HG03469 (cell line): Measurements from ENCODE around the gene RAB20.

ENCODE experiments used
- ATAC-seq: cut with Tn5 transposase; IDR thresholded peaks from one replicate; pipeline ENCODE4 v1.9.1; 2021; ENCODE audit warnings: mild to moderate bottlenecking, moderate library complexity, moderate number of reproducible peaks; ENCODE audit not compliant: unreplicated experiment

The RAB20 gene

DNA sequence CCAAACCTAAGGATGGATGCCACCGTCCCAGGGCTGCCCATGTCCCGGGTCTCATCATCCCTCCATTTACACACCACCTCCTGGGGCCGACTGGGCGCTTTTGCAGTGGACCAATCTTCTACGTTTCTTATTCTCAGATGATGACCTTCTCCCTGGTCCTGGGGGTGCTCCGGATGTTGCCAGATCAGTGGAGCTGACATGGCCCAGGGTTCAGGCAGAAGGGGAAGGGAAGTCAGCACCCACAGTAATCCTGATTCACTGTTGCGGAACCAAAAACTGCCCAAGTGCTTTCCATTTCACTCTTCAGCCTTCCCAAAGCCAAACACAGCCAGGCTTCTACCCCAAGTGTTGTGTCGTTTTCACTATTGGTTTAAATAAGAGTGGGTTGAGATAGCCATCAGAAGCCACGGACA lies 29.8 kb downstream of the RAB20 start:
- no peak for ATAC-seq

DNA sequence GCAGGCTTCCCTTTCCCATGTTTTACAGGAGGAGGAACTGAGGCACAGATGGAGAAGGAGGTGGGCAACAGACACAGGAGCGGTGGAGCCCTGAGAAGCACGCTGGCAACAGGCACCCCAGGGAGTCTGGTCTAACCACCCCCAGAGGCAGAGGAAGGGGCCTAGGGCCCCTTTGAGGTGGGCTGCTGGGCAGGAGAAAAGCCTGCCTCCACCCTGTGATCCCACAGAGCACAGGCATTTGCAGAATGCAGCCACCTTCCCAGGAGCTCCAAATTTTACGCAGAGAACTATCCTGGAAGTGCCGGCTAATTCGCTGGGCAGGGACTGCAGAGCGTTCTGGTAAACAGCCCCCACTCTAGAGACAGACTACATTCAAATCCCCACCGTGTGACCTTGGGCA lies 30.4 kb downstream of the RAB20 start:
- no peak for ATAC-seq

DNA sequence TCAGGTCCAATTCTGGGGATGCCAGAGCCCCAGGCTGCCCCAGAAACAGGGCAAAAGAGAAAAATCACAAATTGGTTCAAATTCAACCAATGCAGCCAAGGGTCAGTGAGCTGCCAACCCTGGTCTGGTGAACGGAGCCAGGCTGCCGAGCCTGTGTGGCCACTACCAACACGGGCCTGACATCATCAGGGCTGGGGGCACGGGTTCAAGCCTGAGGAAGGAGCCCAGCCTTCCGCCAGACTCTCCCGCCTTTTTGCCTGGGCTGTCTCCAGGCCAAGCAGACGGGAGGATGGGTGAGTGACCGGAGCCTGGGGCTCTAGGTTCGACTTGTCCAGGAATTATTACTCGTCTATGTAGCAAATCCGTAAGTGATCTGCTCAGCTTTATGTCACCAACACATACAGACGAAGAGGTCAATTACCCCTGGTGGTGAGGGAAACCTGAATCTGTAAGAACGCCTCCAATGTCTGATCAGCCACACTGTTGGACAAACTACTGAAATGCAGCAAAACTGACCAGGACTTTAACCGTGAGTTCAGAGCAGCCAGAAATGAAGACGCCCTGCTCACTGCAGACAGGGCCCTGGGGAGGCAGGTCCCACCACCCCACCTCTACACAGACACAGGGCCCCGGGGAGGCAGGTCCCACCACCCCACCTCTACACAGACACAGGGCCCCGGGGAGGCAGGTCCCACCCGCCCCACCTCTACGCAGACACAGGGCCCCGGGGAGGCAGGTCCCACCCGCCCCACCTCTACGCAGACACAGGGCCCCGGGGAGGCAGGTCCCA lies 31.8 kb downstream of the RAB20 start:
- no peak for ATAC-seq

DNA sequence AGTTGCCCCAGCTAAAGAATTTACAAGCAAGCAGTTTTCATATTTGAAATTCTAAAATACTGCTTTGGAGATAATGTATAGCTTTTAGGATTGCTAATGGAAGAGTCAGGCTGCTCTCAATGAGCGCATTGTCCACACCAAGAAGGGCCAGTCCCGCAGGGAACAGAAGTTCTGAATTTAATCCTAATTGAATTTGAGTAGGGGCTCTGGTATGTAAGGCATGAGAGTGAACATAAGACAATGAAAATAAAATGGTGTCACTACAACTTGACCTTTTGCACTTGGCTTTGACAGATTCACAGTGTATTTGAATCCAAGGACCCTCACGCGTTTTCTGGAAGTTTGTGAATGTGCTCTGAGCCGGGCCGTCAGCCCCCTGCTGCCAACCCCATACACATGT lies 32.6 kb downstream of the RAB20 start:
- ATAC-seq, result no peak

DNA sequence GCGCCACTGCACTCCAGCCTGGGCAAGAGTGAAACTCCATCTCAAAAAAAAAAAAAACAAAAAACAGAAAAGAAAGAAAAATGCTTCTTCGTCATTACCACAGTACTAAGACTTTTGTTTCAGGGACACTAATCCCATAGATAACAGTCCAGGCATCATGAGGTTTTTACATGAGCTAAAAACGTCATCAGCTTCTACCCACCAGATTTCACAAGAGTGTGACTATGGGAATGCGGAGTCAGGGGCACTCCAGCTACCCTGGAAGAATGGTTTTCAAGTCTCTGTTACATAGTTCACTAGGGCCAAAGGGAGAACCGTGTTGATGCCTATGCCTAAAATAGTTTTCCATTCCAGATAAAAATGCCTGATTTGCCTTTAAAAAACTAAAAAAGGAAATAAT lies 33.2 kb downstream of the RAB20 start:
- ATAC-seq, result no peak

DNA sequence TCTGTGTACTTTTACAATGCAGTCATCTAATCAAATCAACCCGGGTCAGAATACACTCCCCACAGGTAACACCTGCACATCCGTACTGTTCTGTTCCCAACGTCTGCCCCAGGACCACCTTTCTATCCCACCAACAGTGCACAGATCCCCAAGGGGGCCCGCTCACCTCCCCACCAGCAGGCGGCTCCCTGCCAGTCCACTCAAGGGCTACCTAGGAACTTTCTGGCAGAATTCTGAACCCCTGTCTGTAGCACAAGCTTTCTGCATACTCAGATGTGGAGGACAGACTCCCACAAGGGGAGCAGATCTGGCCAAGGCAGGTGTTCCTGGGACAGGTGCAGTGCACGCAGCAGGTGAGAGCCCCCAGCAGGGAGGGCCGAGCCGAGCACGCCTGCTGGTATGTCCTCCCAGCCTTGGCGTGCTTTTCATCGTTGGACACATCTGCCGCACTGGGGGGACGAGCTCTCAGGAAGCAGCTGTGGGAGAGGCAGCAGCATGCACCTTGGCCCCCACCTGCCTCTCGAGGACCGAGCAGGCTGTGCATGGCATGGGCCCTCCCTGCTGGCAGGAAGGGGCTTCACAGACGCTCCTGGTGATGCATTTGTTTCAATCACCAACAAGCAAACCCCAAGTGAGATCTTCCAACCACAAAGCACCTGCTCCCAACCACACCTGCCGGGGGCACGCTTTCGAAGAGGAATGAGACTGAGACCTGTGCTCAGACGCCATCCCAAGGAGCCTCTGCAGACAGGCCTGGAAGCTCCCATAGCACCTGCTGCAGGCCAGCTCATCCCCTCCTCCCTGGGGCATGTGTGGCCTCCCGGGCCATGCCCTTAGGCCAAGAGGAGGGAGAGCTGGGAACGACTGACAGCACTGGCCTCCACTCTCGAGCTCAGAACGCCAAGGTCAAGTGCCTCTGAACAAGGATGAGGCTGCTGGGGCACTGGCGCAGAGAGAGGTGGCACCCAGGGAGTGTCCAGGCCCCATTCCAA lies 35.9 kb downstream of the RAB20 start:
- peak; percentile 75 for ATAC-seq

DNA sequence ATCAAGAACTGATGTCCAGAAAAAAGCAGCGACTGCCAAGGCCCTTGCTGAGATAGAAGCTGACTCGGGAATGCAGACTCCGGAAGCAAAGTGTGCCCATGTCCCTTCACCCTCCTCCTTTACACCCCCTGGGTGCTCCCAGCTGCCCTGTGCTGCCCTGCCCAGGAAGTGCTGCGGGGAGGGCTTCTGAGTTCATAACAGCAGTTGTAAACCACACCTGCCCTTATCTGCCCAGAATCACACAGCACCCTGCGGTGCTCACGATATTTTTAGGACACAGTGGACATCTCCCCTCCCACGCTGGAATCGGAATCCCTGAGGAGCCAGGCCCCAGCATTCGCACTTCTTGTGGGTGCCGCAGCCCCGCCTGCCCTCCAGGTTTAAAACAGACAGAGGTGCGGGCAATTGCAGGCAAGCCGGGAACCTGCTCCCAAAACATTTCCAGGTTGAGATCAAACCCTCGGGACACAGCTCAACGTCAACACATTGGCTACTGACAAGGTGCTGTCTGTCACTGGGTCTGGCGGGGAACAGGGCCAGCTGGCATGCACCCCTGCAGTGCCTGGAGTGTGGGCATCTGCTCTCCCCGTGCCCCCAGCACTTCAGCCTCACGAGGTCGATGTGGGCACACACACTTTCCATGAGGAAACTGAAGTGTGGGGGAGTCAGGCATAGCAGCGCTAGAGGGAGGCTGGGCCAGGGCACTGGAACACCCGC lies 36.8 kb downstream of the RAB20 start:
- ATAC-seq, result no peak

DNA sequence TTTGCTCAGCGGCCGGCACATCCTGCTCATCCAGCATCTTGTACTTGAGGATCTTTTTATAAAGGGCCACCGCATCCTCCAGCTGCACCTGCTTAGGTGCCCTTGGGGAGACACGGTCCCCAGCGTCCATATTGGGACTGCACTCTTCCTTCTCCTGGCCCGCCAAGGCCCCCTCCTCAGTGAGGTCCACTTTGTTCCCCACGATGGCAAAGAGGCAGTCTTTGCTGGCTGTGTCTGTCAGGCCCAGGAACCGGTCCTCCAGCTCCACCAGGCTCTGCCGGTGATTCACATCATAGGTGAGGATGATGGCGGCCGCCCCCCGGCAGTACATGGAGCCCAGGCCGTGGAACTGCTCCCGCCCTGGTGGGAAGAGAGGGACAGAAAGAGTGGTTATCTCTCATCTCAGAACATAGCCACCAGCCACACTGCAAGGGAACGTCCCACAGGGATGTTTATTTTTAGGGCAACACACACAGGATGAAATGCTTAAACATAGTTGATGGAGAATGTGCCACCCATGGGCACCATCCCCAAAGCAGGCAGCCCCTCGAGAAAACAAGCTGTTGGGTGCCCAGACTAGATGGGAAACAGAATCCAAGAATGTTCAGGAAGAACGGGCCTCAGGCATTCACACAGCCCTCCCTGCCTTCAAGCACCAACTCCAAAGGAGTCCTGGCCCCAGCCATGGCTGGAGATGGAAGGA lies 37.5 kb downstream of the RAB20 start:
- no peak for ATAC-seq

DNA sequence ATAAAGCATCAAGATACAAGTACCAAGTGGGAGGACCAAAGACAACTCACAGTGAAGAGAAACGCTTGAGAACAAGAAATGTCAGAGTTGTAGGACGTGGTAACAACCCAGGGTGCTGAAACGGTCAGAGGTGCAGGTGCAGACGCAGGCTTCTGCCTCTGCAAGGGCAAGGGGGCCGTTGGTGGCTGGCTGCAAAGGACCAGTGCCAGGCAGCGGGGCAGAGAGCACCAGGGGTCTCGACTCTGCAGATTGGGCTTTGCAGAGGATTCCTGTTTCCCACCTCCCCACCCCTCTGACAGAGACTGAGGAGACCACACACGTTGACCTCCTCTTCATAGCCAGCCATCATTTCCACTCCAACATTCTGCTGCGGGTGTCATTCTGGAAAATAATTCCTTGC lies 38.3 kb downstream of the RAB20 start:
- ATAC-seq, result no peak

DNA sequence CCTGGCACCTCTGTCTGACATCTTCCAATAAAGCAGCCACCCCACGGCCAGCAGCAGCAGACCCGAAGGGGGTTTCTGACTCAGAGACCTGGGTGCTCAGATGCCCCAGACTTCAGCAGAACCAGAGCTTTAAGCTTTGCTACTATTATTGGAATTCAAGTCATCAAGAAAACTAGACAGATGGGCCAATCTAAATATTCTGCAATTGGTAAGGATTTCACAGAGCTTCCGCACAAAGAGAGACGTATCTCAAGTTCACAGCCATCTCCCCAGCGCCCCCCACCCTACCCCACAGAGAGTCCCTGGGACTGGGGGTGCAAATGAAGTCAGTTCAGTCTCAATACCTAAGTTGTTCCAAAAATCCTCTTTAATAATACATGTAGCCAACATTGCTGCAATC lies 38.8 kb downstream of the RAB20 start:
- ATAC-seq, result no peak

DNA sequence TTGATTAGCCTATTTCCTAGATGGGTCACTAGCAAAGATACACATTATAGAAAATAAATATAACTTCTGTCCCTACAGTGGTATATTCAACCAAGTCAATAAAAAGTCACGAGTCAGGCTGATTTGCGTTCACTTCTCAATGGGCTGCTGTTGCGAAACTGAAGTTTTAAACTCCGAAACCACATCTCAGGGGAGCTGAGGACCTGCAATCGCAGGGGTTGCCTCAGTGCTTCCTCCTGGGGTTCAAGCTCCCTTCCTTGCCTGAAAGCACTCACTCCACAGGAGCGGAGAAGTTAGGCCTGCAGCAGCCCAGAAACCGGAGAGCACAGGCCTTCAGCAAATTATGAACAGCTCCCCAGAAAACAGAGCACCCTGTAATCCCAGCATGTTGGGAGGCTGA lies 39.6 kb downstream of the RAB20 start:
- no peak for ATAC-seq

DNA sequence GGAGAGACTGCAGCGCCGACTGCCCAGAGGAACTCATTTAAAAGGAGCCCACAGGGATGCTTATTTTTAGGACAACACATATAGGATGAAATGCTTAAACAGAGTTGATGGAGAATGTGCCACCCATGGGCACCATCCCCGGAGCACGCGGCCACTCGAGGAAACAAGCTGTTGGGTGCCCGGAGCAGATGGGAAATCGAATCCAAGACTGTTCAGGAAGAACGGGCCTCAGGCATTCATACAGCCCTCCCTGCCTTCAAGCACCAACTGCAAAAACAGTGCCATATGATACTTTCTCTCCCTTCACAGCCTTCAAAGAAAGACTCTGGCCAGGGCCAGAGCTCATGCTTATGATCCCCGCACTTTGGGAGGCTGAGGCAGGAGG lies 40.2 kb downstream of the RAB20 start:
- ATAC-seq, result no peak

DNA sequence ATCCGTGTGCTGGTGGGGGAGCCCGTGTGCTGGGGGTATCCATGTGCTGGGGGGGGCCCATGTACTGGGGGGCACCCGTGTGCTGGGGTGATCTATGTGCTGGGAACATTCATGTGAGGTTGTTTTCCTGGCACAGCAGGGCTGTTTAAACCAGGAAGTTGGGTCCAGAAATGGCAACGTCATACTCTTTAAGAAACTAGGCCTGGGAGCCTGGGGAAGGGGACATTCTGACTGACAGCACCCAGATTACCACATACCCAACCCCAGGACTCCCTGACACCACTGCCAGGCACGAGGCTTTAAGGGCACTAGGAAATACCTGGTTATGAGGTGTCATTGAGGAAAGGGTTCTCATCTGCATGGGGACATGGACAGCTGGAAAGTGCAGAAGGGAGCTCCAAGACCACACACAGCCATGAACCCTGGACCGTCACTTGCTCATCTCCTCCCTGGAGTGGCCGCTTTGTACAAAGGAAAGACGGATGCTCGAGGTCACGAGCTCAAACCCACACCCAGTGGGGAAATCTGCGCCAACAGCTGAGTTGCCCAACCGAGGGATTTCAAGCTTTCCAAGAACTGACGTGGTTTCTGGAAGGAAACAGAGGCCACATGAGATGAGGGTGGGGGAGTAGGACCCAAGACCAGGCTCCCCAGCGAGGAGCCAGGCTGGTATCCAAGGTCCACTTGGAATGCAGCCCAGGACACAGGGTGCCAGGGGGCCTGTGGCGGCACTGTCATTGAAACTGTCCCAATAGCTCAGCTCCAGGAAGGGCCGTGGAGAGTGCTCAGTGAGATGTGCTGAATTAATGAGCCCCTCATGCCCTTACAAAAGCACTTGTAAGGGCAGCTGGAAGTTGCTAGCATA lies 40.9 kb downstream of the RAB20 start:
- ATAC-seq, result no peak

DNA sequence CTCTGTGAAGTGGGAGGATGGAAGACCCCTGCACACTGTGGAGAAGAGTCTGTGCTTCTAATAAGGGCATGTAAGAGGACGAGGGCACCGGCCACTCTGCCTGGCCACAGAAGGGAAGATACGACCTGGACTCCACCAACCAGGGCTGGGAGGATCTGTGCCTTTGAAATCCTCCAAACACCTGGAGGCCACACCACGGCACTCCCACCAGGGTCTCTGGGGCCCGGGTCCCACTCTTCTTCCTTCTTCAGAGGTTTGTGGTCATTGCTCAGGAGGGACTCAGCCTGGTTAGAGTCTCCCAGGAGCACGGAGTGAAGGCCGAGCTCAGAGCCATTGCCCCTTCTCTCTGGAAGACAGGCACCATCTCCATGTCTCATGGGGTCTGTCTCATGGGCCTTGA lies 42.0 kb downstream of the RAB20 start:
- ATAC-seq, result no peak

DNA sequence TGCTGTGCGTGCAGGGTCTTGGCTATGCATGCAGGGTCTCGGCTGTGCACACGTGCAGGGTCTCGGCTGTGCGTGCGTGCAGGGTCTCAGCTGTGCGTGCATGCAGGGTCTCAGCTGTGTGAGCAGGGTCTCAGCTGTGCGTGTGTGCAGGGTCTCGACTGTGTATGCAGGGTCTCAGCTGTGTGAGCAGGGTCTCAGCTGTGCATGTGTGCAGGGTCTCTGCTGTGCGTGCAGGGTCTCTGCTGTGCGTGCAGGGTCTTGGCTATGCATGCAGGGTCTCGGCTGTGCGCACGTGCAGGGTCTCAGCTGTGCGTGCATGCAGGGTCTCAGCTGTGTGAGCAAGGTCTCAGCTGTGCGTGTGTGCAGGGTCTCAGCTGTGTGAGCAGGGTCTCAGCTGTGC lies 42.5 kb downstream of the RAB20 start:
- no peak for ATAC-seq

DNA sequence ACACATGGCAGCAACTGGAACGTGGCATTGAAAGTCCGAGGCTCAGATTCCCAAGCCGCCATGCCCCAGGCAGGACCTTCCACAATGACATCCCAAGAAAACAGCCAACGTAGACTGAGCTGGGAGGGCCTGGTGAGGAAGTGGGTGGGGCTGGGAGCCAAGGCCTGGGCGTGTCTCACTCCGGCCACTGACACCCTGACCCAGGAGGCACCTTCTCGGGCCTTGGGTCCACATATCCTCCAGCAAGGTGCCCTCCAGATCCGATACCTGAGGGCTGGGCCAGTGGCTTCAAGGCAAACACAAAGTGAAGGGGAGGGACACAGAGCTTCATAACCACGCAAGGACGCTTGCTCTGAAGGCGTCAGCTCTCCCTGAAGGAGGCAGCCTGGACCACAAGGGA lies 43.0 kb downstream of the RAB20 start:
- no peak for ATAC-seq

DNA sequence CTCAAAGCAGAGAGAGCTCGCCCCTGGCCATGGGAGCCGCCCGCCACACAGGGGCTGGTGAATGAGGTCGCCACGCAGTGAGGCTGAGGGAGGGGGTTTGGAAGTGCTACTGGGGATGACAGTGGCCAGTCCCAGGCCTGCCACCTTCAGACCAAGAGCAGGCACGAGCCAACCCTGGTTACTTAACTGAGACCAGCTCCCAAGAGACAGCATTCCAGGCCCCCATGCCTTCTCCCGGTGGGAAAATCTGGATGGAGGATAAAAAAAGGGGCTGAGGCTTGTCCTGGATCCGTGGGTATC lies 43.3 kb downstream of the RAB20 start:
- ATAC-seq, result no peak

DNA sequence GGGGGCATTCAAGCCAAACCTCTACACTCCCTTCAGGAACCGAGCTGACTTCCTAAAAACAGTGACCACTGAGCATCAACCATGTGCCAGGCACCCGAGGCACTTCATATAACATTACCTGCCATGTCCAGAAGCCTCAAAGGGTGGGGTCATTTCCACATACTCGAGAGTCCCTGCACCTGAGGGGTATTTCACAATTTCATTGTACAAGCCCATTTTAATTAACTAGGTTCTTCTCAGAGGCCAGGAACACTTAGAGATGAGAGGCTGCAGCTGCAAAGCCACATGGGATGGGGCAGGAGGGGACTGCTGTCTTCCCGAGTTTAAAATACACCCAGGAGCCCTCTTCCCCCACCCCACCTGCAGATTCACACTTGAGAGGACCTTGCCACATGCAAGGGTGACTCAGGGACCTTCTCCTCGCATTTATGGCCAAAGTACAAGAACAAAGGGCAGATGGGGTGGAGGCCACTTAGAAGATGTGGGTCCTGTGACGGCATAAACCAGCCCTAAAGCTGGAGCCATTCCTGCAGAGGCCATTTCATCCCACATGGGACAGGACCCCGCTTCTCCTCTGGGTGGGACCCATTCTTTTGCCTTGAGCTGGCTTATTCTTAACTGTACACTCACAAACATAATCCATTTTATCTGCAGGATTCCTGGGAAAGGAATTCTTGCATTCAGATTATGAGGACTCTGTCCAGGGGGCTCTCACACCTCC lies 43.9 kb downstream of the RAB20 start:
- ATAC-seq, result no peak

DNA sequence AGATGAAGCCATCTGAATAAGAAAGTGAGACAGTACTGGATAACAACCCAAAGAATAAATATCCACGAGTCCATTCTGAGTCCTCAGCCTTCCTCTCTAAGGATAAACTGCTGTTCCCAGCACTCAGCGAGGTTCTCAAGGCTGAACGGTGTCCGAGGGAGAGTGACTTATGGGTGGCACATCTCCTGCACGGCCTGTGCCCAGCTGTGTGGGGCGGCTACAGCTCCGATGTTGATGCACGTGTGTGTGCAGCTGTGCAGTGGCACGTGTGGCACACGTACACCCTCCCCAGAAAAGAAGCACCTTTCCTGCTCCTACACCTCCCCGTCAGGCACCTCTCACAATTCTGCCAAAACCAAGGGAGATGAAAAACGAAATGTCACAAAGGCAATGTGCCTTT lies 45.0 kb downstream of the RAB20 start:
- ATAC-seq, result no peak
